HEK293 (cell line): ENCODE results near the gene BACH2.

ENCODE experiments used
- ZNF501 ChIP-seq: fragments of 450-650 bp; formaldehyde crosslinking; IDR thresholded peaks from 2 replicates; pipeline ENCODE4 v1.5.1; 2016; ENCODE audit warnings: missing biosample characterization, missing genetic modification characterization
- TF ChIP-seq, protein P1 (sequence below): fragments of 450-650 bp; formaldehyde crosslinking; IDR thresholded peaks from 2 replicates; pipeline ENCODE4 v1.5.1; 2016; ENCODE audit warnings: missing biosample characterization, missing genetic modification characterization

DNA sequence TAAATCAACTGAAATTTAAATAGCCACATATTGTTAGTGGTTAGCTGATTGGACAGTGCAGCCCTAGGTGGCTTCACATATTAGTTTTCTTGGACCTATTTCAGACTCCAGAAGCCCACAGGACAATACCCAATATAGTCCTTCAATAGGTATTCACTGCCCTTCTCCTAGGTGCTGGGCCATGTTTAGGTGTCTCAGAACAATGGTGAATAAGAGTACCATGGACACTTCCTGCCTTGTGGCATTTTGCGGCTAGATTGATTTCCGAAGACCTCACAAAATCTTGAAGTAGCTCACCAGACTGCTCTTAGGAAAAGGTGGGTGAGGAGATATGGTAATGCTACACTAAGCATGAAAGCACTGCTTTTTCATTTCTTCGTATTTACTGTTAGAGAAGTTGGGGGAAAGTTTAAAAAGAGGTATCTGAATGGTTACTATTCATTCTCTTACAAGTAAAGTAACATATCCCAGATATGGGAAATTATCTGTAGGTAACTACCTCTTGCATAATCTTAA, 203.0 kb downstream of the BACH2 start:
- TF ChIP-seq ZNF501: no peak
- TF ChIP-seq, protein P1, sequence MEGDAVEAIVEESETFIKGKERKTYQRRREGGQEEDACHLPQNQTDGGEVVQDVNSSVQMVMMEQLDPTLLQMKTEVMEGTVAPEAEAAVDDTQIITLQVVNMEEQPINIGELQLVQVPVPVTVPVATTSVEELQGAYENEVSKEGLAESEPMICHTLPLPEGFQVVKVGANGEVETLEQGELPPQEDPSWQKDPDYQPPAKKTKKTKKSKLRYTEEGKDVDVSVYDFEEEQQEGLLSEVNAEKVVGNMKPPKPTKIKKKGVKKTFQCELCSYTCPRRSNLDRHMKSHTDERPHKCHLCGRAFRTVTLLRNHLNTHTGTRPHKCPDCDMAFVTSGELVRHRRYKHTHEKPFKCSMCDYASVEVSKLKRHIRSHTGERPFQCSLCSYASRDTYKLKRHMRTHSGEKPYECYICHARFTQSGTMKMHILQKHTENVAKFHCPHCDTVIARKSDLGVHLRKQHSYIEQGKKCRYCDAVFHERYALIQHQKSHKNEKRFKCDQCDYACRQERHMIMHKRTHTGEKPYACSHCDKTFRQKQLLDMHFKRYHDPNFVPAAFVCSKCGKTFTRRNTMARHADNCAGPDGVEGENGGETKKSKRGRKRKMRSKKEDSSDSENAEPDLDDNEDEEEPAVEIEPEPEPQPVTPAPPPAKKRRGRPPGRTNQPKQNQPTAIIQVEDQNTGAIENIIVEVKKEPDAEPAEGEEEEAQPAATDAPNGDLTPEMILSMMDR: no peak
